Measurements from ENCODE around the gene PRR15. TPM values are rescaled to one million over a fixed set of nuclear protein-coding genes. Genes with fewer than 3 reads are reported as not detected.
"Not testable (repeated sequence)": the region's sequence is repeated elsewhere in the genome, so short reads cannot be mapped to it uniquely, and the experiment has no call there.

The PRR15 gene, protein sequence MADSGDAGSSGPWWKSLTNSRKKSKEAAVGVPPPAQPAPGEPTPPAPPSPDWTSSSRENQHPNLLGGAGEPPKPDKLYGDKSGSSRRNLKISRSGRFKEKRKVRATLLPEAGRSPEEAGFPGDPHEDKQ
- not detected for total RNA-seq

GRCh38 chr7:29563590-29564495 lies at the start of gene PRR15:
TSS of gene PRR15 (plus strand) at chr7:29563835. CDS start at chr7:29566330, 2,495 bp downstream.
- Mint-ChIP-seq H3K4me3 (peak within 1 kb of the TSS; percentile 83), H3K27me3 (peaks cover 84% of the 10 kb centered on the region), H3K36me3 (no peaks in the 10 kb centered on the region), H3K9me3 (no peaks in the 10 kb centered on the region), H3K4me1 (peaks cover 14% of the 10 kb centered on the region), H3K27ac (peak within 1 kb of the TSS; percentile 5)
- POLR2A ChIA-PET, result no interaction called here
- peak; percentile 32 for ATAC-seq (ENCODE audit: low read depth)
- peak; percentile 45 for DNase-seq

DNA sequence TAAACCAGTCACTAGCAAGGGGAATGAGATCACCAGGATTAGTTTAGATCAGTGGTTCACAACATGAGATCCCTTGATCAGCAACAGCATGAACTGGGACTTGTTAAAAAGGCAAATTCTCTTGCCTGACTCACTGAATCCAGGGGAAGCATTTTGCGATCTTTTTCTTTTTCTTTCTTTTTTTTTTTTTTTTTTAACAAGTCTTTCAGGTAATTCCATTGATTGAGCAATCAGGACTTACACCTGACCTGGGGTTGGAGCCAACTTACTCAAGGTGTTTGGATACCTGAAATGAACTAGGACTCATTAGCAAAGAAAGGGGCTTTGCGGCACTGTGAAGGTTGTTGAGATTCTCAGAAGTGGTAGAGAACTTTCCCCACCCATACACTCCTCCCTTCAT lies 47.1 kb upstream of the PRR15 start:
- DNase-seq (no peak), ATAC-seq (ENCODE audit: low read depth) (no peak)
- H3K36me3 Mint-ChIP-seq, result no peaks in the 10 kb centered on the region
- no peak overlapping the region for H3K27ac Mint-ChIP-seq
- H3K4me1 Mint-ChIP-seq, result peaks cover 5% of the 10 kb centered on the region
- POLR2A ChIA-PET, result no interaction called here
- H3K4me3 Mint-ChIP-seq, result no peak overlapping the region
- H3K27me3 Mint-ChIP-seq, result peaks cover 10% of the 10 kb centered on the region
- H3K9me3 Mint-ChIP-seq, result peaks cover 3% of the 10 kb centered on the region

DNA sequence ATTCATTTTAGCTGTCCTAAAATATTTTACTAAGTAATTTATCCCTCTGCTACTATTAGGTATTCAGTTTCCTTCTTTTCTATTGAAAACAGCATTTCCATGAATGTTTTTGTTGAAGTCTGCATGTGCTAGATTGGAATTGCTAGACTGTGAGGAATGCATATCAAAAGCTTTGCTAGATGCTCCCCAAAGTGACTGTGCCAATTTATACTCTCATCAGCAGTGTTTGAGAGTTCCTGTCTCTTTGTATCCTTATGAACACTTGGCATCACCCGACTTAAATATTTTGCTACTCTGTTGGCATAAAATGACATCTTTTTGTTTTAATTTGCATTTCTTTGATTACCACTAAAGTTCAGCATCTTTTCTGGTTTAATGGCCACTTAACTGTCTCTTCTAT lies 45.0 kb upstream of the PRR15 start:
- no peak for DNase-seq
- H3K4me1 Mint-ChIP-seq, result no peaks in the 10 kb centered on the region

GRCh38 chr7:29523728-29524127 lies 39.9 kb upstream of the PRR15 start:
- Mint-ChIP-seq H3K27ac (no peak overlapping the region), H3K4me3 (no peak overlapping the region), H3K27me3 (no peaks in the 10 kb centered on the region), H3K36me3 (no peaks in the 10 kb centered on the region), H3K4me1 (no peaks in the 10 kb centered on the region), H3K9me3 (peaks cover 2% of the 10 kb centered on the region)
- ATAC-seq (ENCODE audit: low read depth) (no peak), DNase-seq (no peak)
- POLR2A ChIA-PET, result no interaction called here

More for the DNA sequence above, 45.0 kb upstream of the PRR15 start:
- no peak for ATAC-seq (ENCODE audit: low read depth)
- Mint-ChIP-seq H3K27me3 (peaks cover 4% of the 10 kb centered on the region), H3K9me3 (peaks cover 2% of the 10 kb centered on the region), H3K36me3 (no peaks in the 10 kb centered on the region), H3K4me3 (no peak overlapping the region), H3K27ac (no peak overlapping the region)
- POLR2A ChIA-PET, result no interaction called here

GRCh38 chr7:29527505-29528108 lies 36.0 kb upstream of the PRR15 start:
- Mint-ChIP-seq H3K4me3 (no peak overlapping the region), H3K27ac (no peak overlapping the region), H3K4me1 (no peaks in the 10 kb centered on the region), H3K9me3 (peaks cover 4% of the 10 kb centered on the region), H3K36me3 (no peaks in the 10 kb centered on the region), H3K27me3 (no peaks in the 10 kb centered on the region)
- ATAC-seq (ENCODE audit: low read depth) (no peak), DNase-seq (no peak)
- POLR2A ChIA-PET, result no interaction called here

DNA sequence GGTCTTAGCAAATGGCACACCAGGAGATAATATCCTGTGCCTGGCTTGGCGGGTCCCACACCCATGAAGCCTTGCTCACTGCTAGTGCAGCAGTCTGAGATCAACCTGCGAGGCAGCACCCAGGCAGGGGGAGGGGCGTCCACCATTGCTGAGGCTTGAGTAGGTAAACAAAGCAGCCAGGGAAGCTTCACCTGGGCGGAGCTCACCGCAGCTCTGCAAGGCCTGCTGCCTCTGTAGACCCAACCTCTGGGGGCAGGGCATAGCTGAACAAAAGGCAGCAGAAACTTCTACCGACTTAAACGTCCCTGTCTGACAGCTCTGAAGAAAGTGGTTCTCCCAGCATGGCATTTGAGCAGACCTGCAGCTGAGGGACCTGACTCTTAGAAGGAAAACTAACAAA lies 35.1 kb upstream of the PRR15 start:
- ATAC-seq (ENCODE audit: low read depth); H3K4me1 Mint-ChIP-seq; H3K9me3 Mint-ChIP-seq; DNase-seq; H3K36me3 Mint-ChIP-seq; POLR2A ChIA-PET; H3K4me3 Mint-ChIP-seq; H3K27me3 Mint-ChIP-seq; H3K27ac Mint-ChIP-seq: not testable (repeated sequence)

- H3K27me3 Mint-ChIP-seq, result peaks cover 23% of the 10 kb centered on the region
- DNase-seq (no peak), ATAC-seq (ENCODE audit: low read depth) (no peak)
- peaks cover 3% of the 10 kb centered on the region for H3K9me3 Mint-ChIP-seq
- no peaks in the 10 kb centered on the region for H3K36me3 Mint-ChIP-seq
- no peaks in the 10 kb centered on the region for H3K4me1 Mint-ChIP-seq
- POLR2A ChIA-PET, result no interaction called here
- no peak overlapping the region for H3K4me3 Mint-ChIP-seq
- H3K27ac Mint-ChIP-seq, result no peak overlapping the region
These were observed 25.2 kb upstream of the PRR15 start for GRCh38 chr7:29538389-29538788.

DNA sequence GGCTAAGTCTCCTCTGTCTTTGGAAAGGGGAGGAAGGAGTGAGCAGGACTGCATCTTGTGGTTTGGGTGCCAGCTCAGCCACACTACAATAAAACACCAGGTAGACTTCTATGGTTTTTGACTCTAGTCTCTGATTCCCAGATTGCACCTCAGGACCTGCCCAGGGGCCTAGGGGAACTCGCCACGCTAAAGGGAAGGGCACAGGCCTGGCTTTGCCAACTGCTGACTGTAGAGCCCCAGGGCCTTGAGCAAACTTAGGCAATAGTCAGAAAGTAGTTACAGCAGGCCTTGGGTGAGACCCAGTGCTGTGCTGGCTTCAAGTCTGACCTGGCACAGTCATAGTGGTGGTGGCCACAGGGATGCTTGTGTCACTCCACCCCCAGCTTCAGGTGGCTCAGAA lies 24.2 kb upstream of the PRR15 start:
- Mint-ChIP-seq H3K4me3 (no peak overlapping the region), H3K27ac (no peak overlapping the region), H3K9me3 (peaks cover 3% of the 10 kb centered on the region), H3K36me3 (no peaks in the 10 kb centered on the region), H3K27me3 (peaks cover 30% of the 10 kb centered on the region), H3K4me1 (no peaks in the 10 kb centered on the region)
- DNase-seq, result no peak
- no peak for ATAC-seq (ENCODE audit: low read depth)
- POLR2A ChIA-PET, result no interaction called here

DNA sequence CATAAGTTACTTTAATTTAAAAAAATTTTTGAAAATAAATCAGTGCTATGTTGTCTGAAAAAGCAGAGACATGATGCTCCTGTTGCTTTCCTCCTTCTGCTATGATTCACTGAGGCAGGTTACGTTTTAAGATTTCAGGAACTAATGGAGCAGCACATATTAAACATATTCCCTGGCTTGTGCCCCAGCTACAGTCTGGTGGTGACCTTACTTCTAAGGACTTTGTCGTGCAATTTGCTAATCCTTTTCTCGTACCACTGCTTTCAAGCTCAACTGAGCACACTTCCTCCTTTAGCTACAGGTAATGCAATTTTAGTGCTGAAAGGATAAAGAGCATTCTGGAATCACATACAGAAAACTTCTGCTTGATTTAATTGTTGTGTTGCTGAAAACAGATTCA lies 16.2 kb upstream of the PRR15 start:
- Mint-ChIP-seq H3K36me3 (no peaks in the 10 kb centered on the region), H3K4me3 (no peak overlapping the region), H3K4me1 (no peaks in the 10 kb centered on the region), H3K27ac (no peak overlapping the region), H3K9me3 (peaks cover 3% of the 10 kb centered on the region), H3K27me3 (peaks cover 37% of the 10 kb centered on the region)
- POLR2A ChIA-PET, result no interaction called here
- ATAC-seq (ENCODE audit: low read depth) (no peak), DNase-seq (no peak)

DNA sequence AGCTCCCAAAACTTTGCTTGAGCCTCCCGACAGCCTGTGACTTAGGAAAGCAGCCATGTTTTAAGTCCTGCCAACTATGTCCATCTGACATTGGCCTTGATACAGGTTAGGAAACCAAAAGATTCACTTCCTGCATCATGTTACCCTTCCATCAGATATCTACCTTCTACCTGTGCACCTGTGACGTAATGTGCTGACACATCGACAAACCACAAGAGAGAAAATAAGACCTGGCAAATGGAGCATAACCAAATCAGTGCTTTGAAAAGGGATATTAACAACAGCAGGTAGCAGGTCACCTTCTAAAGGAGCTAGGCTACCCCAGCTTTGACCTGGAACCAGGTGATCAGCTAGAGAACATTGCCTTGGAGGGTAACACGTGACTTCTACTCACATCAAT lies 14.8 kb upstream of the PRR15 start:
- H3K9me3 Mint-ChIP-seq, result no peaks in the 10 kb centered on the region
- H3K27ac Mint-ChIP-seq, result no peak overlapping the region
- H3K4me1 Mint-ChIP-seq, result no peaks in the 10 kb centered on the region
- DNase-seq (no peak), ATAC-seq (ENCODE audit: low read depth) (no peak)
- peaks cover 26% of the 10 kb centered on the region for H3K27me3 Mint-ChIP-seq
- POLR2A ChIA-PET, result no interaction called here
- no peaks in the 10 kb centered on the region for H3K36me3 Mint-ChIP-seq
- H3K4me3 Mint-ChIP-seq, result no peak overlapping the region

DNA sequence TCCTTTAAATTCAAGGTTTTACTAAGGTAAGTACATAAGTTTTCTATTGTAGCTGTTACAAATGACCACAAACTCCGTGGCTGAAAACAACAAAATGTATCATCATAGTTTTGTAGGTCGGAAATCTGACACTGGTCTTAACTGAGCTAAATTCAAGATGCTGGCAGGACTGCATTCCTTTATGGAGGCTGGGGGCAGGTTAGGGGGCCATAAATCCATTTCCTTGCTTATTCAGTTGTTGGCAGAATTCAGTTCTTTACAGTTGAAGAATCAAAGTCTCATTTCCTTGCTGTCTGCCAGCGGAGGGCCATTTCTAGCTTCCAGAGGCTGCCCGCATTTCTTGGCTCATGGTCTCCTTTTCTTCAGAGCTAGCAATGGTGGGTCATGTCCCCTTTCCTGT lies 11.2 kb upstream of the PRR15 start:
- Mint-ChIP-seq H3K36me3 (no peaks in the 10 kb centered on the region), H3K4me3 (no peak overlapping the region), H3K9me3 (no peaks in the 10 kb centered on the region), H3K27ac (no peak overlapping the region), H3K27me3 (peaks cover 16% of the 10 kb centered on the region), H3K4me1 (no peaks in the 10 kb centered on the region)
- DNase-seq (no peak), ATAC-seq (ENCODE audit: low read depth) (no peak)
- POLR2A ChIA-PET, result no interaction called here

DNA sequence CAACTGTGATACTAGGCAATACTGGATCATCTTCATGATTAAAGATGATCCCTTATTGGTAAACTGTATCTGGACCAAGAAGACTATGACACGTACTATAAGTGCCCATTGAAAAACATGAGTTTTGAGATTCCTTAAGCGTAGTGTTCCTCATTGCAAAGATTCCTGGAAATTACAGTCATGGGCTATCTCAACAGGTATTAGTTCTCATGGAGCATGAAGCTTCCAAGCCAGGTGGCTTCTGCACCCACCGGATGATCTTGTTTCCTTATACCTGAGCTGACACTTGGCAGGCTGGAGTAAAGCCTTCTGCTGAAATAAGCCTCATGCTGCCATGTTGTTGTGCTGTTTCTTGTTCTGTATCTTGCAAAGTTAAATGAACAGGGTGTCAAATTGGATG lies 8.6 kb upstream of the PRR15 start:
- no peaks in the 10 kb centered on the region for H3K4me1 Mint-ChIP-seq
- peaks cover 34% of the 10 kb centered on the region for H3K27me3 Mint-ChIP-seq
- POLR2A ChIA-PET, result no interaction called here
- H3K27ac Mint-ChIP-seq, result no peak overlapping the region
- no peaks in the 10 kb centered on the region for H3K36me3 Mint-ChIP-seq
- no peaks in the 10 kb centered on the region for H3K9me3 Mint-ChIP-seq
- ATAC-seq (ENCODE audit: low read depth) (no peak), DNase-seq (no peak)
- H3K4me3 Mint-ChIP-seq, result no peak overlapping the region

DNA sequence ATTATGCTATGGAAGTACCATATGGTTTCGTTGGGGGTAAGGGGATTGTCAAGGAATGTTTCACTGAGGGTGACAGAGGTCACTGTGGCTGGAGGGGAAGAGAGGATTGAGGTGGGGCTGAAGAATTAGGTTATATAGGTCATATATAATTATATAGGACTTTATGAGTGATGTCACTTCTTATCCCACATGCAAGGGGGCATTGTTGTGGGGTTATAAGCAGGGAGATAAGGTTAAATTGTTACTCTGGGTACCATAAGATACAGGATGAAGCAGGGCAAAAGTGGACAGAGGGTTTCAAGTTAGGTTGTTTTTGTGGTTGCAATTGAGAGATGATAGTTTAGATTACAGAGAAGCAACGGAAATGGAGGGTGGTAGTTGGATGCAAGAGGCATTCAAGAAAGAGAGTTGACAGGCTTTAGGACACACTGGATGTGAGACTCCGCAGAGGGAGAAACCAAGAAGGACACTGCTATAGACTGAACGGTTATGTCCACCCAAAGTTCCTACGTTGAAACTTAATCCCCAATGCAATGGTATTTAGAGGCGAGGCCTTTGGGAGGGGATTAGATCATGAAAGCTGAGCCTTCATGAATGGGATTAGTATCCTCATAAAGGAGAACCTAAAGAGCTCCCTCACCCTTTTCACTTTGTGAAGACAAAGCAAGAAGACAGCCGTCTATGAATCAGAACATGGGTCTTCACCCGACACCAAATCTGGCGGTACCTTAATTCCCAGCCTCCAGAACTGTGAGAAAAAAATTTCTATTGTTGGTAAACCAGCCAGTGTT lies 7.0 kb upstream of the PRR15 start:
- Mint-ChIP-seq H3K27ac (no peak overlapping the region), H3K27me3 (peaks cover 42% of the 10 kb centered on the region)
- POLR2A ChIA-PET, result no interaction called here

More for the DNA sequence above, 7.0 kb upstream of the PRR15 start:
- DNase-seq (no peak), ATAC-seq (ENCODE audit: low read depth) (no peak)
- H3K4me1 Mint-ChIP-seq, result no peaks in the 10 kb centered on the region
- no peaks in the 10 kb centered on the region for H3K9me3 Mint-ChIP-seq
- no peaks in the 10 kb centered on the region for H3K36me3 Mint-ChIP-seq
- no peak overlapping the region for H3K4me3 Mint-ChIP-seq
